HCT116 (cell line): ENCODE data around the gene HCRTR1. TPM values are rescaled to one million over a fixed set of nuclear protein-coding genes. Genes with fewer than 3 reads are reported as not detected.

Experiments used
- ATAC-seq: fragments of 200-7000 bp; cut with Tn5 transposase; 2 replicates; pipeline ENCODE4 v1.9.1; 2020; ENCODE audit warnings: mild to moderate bottlenecking, moderate library complexity
- BruUV-seq: library from RNA; stranded (reverse); fragments of 400-500 nt; replicated peaks from 2 replicates; lab custom pipeline; 2021; lab: Mats Ljungman, UMichigan
- CTCF ChIA-PET: fragments of 300-600 bp; sonication (Branson Sonifier 250); formaldehyde crosslinking; loops from one replicate; lab custom pipeline; 2021; ENCODE audit warnings: antibody characterized with exemption; lab: Charles Lee
- POLR2A ChIA-PET: fragments of 300-600, 350-600 bp; sonication (Branson Sonifier 250); formaldehyde crosslinking; loops from one replicate; lab custom pipeline; 2021; ENCODE audit warnings: antibody characterized with exemption; lab: Charles Lee
- RAD21 ChIA-PET, 2 experiments: fragments of 300-600 bp; sonication (Branson Sonifier 250); formaldehyde crosslinking; loops; one replicate each; lab custom pipeline; 2023; ENCODE audit warnings: low total read pairs in 2 of 2; ENCODE audit not compliant: uncharacterized antibody in 2 of 2, unreplicated experiment in 2 of 2, low non-redundant PET in 1 of 2; lab: Charles Lee
- DNase-seq: peaks from one replicate; pipeline ENCODE4 v3.0.0-alpha.2; 2010; ENCODE audit warnings: low read depth, low spot score
- H2AFZ ChIP-seq: fragments of 200-600 bp; shearing (Covaris generic), sonication (generic); 2 replicates; pipeline ENCODE4 v1.6.1; 2017; ENCODE audit warnings: low read depth, mixed run types, mixed read lengths, antibody characterized with exemption, low read length; ENCODE audit not compliant: poor library complexity, severe bottlenecking
- H3K27ac ChIP-seq: 2 replicates; pipeline ENCODE4 v1.5.1; 2012; ENCODE audit warnings: low read depth, low read length
- H3K27me3 ChIP-seq: fragments of 200-600 bp; sonication (generic); 2 replicates; pipeline ENCODE4 v1.6.1; 2016; ENCODE audit warnings: mixed run types, low read length, mixed read lengths; ENCODE audit not compliant: insufficient read depth
- H3K36me3 ChIP-seq, 2 experiments: fragments of 200-500 bp in 1 of 2; fragments of 200-600 bp in 1 of 2; sonication (Bioruptor generic) in 1 of 2; sonication (generic) in 1 of 2; 2 replicates each; pipeline versions ENCODE4 v1.5.1 to v1.6.1; 2014 to 2016; ENCODE audit warnings: low read length in 2 of 2, inconsistent platforms in 1 of 2, mixed read lengths in 1 of 2, mixed run types in 1 of 2; ENCODE audit not compliant: insufficient read depth in 2 of 2, control insufficient read depth in 1 of 2
- H3K4me1 ChIP-seq, 2 experiments: fragments of 200-600 bp in 1 of 2; sonication (generic) in 1 of 2; 2 replicates each; pipeline versions ENCODE4 v1.5.1 to v1.6.1; 2012 to 2017; ENCODE audit warnings: low read length in 2 of 2, inconsistent platforms in 1 of 2, mild to moderate bottlenecking in 1 of 2, mixed read lengths in 1 of 2, mixed run types in 1 of 2, moderate library complexity in 1 of 2; ENCODE audit not compliant: insufficient read depth in 2 of 2, control insufficient read depth in 1 of 2
- H3K4me2 ChIP-seq: fragments of 200-600 bp; sonication (generic); 2 replicates; pipeline ENCODE4 v1.6.1; 2017; ENCODE audit warnings: mixed run types, low read length, mixed read lengths
- H3K4me3 ChIP-seq, 2 experiments: fragments of 200-600 bp in 1 of 2; sonication (generic) in 1 of 2; replicated peaks in 1 of 2; 2 replicates each; pipeline ENCODE4 v1.5.1; 2011 to 2016; ENCODE audit warnings: low read length in 2 of 2, control low read depth in 1 of 2, low read depth in 1 of 2, mild to moderate bottlenecking in 1 of 2, mixed read lengths in 1 of 2, mixed run types in 1 of 2
- H3K79me2 ChIP-seq: fragments of 200-600 bp; sonication (generic); 2 replicates; pipeline ENCODE4 v1.6.1; 2017; ENCODE audit warnings: mild to moderate bottlenecking, mixed run types, low read length, moderate library complexity, mixed read lengths; ENCODE audit not compliant: insufficient read depth
- H3K9ac ChIP-seq: fragments of 200-600 bp; sonication (generic); 2 replicates; pipeline ENCODE4 v1.6.1; 2016; ENCODE audit warnings: low read length, mixed read lengths
- H3K9me2 ChIP-seq: fragments of 200-600 bp; sonication (generic), shearing (Covaris generic); 2 replicates; pipeline ENCODE4 v1.6.1; 2017; ENCODE audit warnings: mixed run types, mild to moderate bottlenecking, moderate library complexity; ENCODE audit not compliant: insufficient read depth
- H3K9me3 ChIP-seq, 2 experiments: fragments of 200-500 bp in 1 of 2; fragments of 200-600 bp in 1 of 2; sonication (Bioruptor generic) in 1 of 2; sonication (generic) in 1 of 2; 2 replicates each; pipeline ENCODE4 v1.6.1; 2014 to 2017; ENCODE audit warnings: low read length in 2 of 2, mixed read lengths in 2 of 2, inconsistent platforms in 1 of 2, low read depth in 1 of 2, mild to moderate bottlenecking in 1 of 2, mixed run types in 1 of 2, moderate library complexity in 1 of 2; ENCODE audit not compliant: control insufficient read depth in 1 of 2, insufficient read depth in 1 of 2
- H4K20me1 ChIP-seq: fragments of 200-600 bp; sonication (generic), shearing (Covaris generic); 2 replicates; pipeline ENCODE4 v1.6.1; 2017; ENCODE audit warnings: mixed run types, mild to moderate bottlenecking, moderate library complexity; ENCODE audit not compliant: insufficient read depth
- ATF3 ChIP-seq: IDR thresholded peaks from 2 replicates; pipeline ENCODE4 v1.6.1; 2012
- CBX3 ChIP-seq: IDR thresholded peaks from 2 replicates; pipeline ENCODE4 v1.6.1; 2012; ENCODE audit warnings: low read depth
- CEBPB ChIP-seq: IDR thresholded peaks from 2 replicates; pipeline ENCODE4 v1.6.1; 2012; ENCODE audit warnings: low read depth
- EGR1 ChIP-seq: IDR thresholded peaks from 2 replicates; pipeline ENCODE4 v1.6.1; 2012; ENCODE audit warnings: low read depth
- ELF1 ChIP-seq: IDR thresholded peaks from 2 replicates; pipeline ENCODE4 v1.6.1; 2012; ENCODE audit warnings: low read depth, borderline replicate concordance
- EZH2phosphoT487 ChIP-seq: fragments of 200-600 bp; IDR thresholded peaks from 2 replicates; pipeline ENCODE4 v1.6.1; 2018; ENCODE audit warnings: antibody characterized with exemption, borderline replicate concordance
- FOSL1 ChIP-seq: IDR thresholded peaks from 2 replicates; pipeline ENCODE4 v1.6.1; 2012; ENCODE audit warnings: low read depth
- JUND ChIP-seq: IDR thresholded peaks from 2 replicates; pipeline ENCODE4 v1.6.1; 2012
- MAX ChIP-seq: IDR thresholded peaks from 2 replicates; pipeline ENCODE4 v1.6.1; 2012
- POLR2A ChIP-seq: IDR thresholded peaks from 2 replicates; pipeline ENCODE4 v1.7.0; 2011; ENCODE audit warnings: borderline replicate concordance; ENCODE audit not compliant: insufficient read depth, insufficient read length; ENCODE audit errors: extremely low read depth
- POLR2AphosphoS5 ChIP-seq: IDR thresholded peaks from 2 replicates; pipeline ENCODE4 v1.6.1; 2011; ENCODE audit warnings: mild to moderate bottlenecking, low read depth, low read length, moderate library complexity
- RAD21 ChIP-seq: IDR thresholded peaks from 2 replicates; pipeline ENCODE4 v1.6.1; 2012; ENCODE audit warnings: low read depth, mild to moderate bottlenecking
- SIN3A ChIP-seq: IDR thresholded peaks from 2 replicates; pipeline ENCODE4 v1.6.1; 2012; ENCODE audit warnings: low read depth
- SP1 ChIP-seq: IDR thresholded peaks from 2 replicates; pipeline ENCODE4 v1.6.1; 2012; ENCODE audit warnings: low read depth
- SRF ChIP-seq: IDR thresholded peaks from 2 replicates; pipeline ENCODE4 v1.6.1; 2012; ENCODE audit warnings: low read depth
- TCF7L2 ChIP-seq: IDR thresholded peaks from 2 replicates; pipeline ENCODE4 v1.7.0; 2011; ENCODE audit warnings: borderline replicate concordance, inconsistent platforms; ENCODE audit not compliant: insufficient read depth, insufficient read length; ENCODE audit errors: extremely low read depth
- YY1 ChIP-seq: IDR thresholded peaks from 2 replicates; pipeline ENCODE4 v1.6.1; 2011; ENCODE audit warnings: low read length, low read depth, moderate library complexity, mild to moderate bottlenecking; ENCODE audit not compliant: insufficient replicate concordance; ENCODE audit errors: extremely low read depth
- ZFX ChIP-seq: fragments of 450-650 bp; IDR thresholded peaks from 2 replicates; pipeline ENCODE4 v1.6.1; 2017
- ZNF274 ChIP-seq: fragments of 200-500 bp; sonication (Bioruptor generic); IDR thresholded peaks from 2 replicates; pipeline ENCODE4 v1.6.1; 2014; ENCODE audit warnings: mild to moderate bottlenecking, low read depth, low read length, inconsistent platforms
- intact Hi-C: fragments of 100-400 bp; cut with micrococcal nuclease; formaldehyde crosslinking; loops from 2 replicates; pipeline ENCODE4 v1.10.0; 2022
- total RNA-seq: library from RNA; stranded (reverse); gene quantifications from one replicate; pipeline ENCODE4 v1.2.1, GENCODE V29; 2021; ENCODE audit not compliant: unreplicated experiment

The HCRTR1 gene
- total RNA-seq, 1 experiment from 2014 or later, result not detected

- H3K4me1 ChIP-seq, result peaks cover 51 to 89% of the 10 kb centered on the region in 2 experiments
- peaks cover 18% of the 10 kb centered on the region for H3K79me2 ChIP-seq
- TF ChIP-seq CBX3 (no peak), ZNF274 (no peak), ZFX (no peak), POLR2A (no peak), SP1 (no peak)
- intact Hi-C loops, result no loop called here
- H3K9me2 ChIP-seq, result no peaks in the 10 kb centered on the region
- H2AFZ ChIP-seq, result no peak overlapping the region
- H3K27ac ChIP-seq, result peak overlapping the region; percentile 92
- H3K9me3 ChIP-seq, result no peaks in the 10 kb centered on the region
- ATAC-seq, result no peak
- H4K20me1 ChIP-seq, result no peaks in the 10 kb centered on the region
- peak overlapping the region in 1 of 2 experiments; percentile 42; a peak in 2 of 4 replicates for H3K4me3 ChIP-seq
- peak overlapping the region; percentile 86 for H3K9ac ChIP-seq
- CTCF ChIA-PET, result interaction anchor here (1.8 to 2.1 kb wide), 2 partner anchors 8 to 10 kb away, joined by 6 read pairs; no protein-coding TSS in a partner anchor
- POLR2A ChIA-PET, result no interaction called here
- no peaks in the 10 kb centered on the region for H3K27me3 ChIP-seq
- RAD21 ChIA-PET, result no interaction called here
- H3K4me2 ChIP-seq, result peak overlapping the region; percentile 96
- DNase-seq, result no peak
- no peaks in the 10 kb centered on the region for H3K36me3 ChIP-seq
- BruUV-seq, result no TSS peak
Measured at GRCh38 chr1:31573261-31573660, 44.2 kb upstream of the HCRTR1 start.

GRCh38 chr1:31574749-31575368 is 42.6 kb upstream of the HCRTR1 start:
- H3K4me3 ChIP-seq, result peak overlapping the region; percentile 73 to 96
- no peak overlapping the region for H2AFZ ChIP-seq
- H3K9me3 ChIP-seq, result no peaks in the 10 kb centered on the region
- TSS peak; percentile 36 for BruUV-seq
- peaks cover 29% of the 10 kb centered on the region for H3K79me2 ChIP-seq
- H3K36me3 ChIP-seq, result peaks cover 0 to 10% of the 10 kb centered on the region in 2 experiments; a peak in 1 of 4 replicates
- H3K4me2 ChIP-seq, result peak overlapping the region; percentile 96
- ChIA-PET RAD21 (no interaction called here), POLR2A (no interaction called here), CTCF (interaction anchor here (1.1 to 2.1 kb wide), 4 partner anchors 10 to 26 kb away, joined by 3 to 6 read pairs (median 6); no protein-coding TSS in a partner anchor)
- H4K20me1 ChIP-seq, result no peaks in the 10 kb centered on the region
- peak overlapping the region; percentile 86 for H3K9ac ChIP-seq
- peak overlapping the region; percentile 92 for H3K27ac ChIP-seq
- peaks cover 43 to 80% of the 10 kb centered on the region in 2 experiments for H3K4me1 ChIP-seq
- no peaks in the 10 kb centered on the region for H3K27me3 ChIP-seq
- intact Hi-C loops, result no loop called here
- no peak for DNase-seq
- ATAC-seq, result peak; percentile 15
- no peaks in the 10 kb centered on the region for H3K9me2 ChIP-seq
- TF ChIP-seq SRF (no peak), YY1 (no peak), ATF3 (no peak), ZFX (no peak), ELF1 (no peak), CBX3 (no peak), MAX (no peak), JUND (no peak), CEBPB (no peak), SIN3A (no peak), EGR1 (no peak), TCF7L2 (no peak), SP1 (no peak), FOSL1 (no peak), RAD21 (no peak), EZH2phosphoT487 (no peak), POLR2AphosphoS5 (no peak), POLR2A (no peak)
